ENCODE measurements around the gene MYO1E. TPM values are rescaled to one million over a fixed set of nuclear protein-coding genes. Genes with fewer than 3 reads are reported as not detected.

Gene MYO1E
- total RNA-seq, 2 donors from 2014 or later: 47.8 to 65.6 TPM

DNA sequence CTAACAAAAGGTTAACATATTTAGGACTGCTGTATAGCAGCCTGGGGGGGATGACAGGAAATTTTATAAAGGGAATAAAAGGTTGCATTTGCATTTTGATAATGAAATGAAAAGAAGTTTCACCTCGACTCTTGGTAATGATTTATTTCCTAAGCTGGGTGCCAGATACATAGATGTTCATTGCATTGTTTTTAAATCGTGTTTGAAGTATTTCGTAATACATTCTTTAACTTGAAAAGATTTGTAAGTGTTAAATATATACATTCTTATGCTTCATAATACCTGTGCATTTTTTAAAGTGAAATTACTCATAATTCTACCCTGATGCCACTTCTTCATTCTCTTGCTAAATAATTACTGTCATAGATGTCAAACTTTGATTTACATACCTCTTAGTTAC is 143.2 kb downstream of the MYO1E start:
- no peak overlapping the region for H3K4me3 ChIP-seq (ENCODE audit: low read length)
- DNase-seq: no peak
- H3K4me3 Mint-ChIP-seq: no peak overlapping the region
- no peaks in the 10 kb centered on the region for H3K27me3 ChIP-seq (ENCODE audit: control insufficient read depth, insufficient read depth, low read length, poor library complexity, severe bottlenecking)
- H3K9ac ChIP-seq (ENCODE audit: extremely low read depth, low read length, poor library complexity, severe bottlenecking): no peak overlapping the region
- H3K36me3 ChIP-seq (ENCODE audit: control insufficient read depth, insufficient read depth, low read length): no peaks in the 10 kb centered on the region
- no peaks in the 10 kb centered on the region for H3K4me1 Mint-ChIP-seq
- H3K9me3 ChIP-seq (ENCODE audit: control insufficient read depth, low read length): no peaks in the 10 kb centered on the region
- WGBS, 2 experiments (ENCODE audit: insufficient coverage in 1 of 2, insufficient read length in 1 of 2): 89 to 95% methylated on average over 1 to 3 of the region's 3 CpGs
- no peaks in the 10 kb centered on the region for H3K9me3 Mint-ChIP-seq
- H3K27me3 Mint-ChIP-seq (ENCODE audit: insufficient read depth): no peaks in the 10 kb centered on the region
- H3K4me1 ChIP-seq (ENCODE audit: control insufficient read depth, insufficient read depth, low read length): no peaks in the 10 kb centered on the region
- H3K27ac ChIP-seq (ENCODE audit: low read depth, low read length): no peak overlapping the region
- H3K36me3 Mint-ChIP-seq (ENCODE audit: low read depth): peaks cover 11% of the 10 kb centered on the region
- no peak overlapping the region for H3K27ac Mint-ChIP-seq
- TF ChIP-seq, protein P1, sequence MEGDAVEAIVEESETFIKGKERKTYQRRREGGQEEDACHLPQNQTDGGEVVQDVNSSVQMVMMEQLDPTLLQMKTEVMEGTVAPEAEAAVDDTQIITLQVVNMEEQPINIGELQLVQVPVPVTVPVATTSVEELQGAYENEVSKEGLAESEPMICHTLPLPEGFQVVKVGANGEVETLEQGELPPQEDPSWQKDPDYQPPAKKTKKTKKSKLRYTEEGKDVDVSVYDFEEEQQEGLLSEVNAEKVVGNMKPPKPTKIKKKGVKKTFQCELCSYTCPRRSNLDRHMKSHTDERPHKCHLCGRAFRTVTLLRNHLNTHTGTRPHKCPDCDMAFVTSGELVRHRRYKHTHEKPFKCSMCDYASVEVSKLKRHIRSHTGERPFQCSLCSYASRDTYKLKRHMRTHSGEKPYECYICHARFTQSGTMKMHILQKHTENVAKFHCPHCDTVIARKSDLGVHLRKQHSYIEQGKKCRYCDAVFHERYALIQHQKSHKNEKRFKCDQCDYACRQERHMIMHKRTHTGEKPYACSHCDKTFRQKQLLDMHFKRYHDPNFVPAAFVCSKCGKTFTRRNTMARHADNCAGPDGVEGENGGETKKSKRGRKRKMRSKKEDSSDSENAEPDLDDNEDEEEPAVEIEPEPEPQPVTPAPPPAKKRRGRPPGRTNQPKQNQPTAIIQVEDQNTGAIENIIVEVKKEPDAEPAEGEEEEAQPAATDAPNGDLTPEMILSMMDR (conservative IDR thresholded peaks at IDR 0.05): no peak

DNA sequence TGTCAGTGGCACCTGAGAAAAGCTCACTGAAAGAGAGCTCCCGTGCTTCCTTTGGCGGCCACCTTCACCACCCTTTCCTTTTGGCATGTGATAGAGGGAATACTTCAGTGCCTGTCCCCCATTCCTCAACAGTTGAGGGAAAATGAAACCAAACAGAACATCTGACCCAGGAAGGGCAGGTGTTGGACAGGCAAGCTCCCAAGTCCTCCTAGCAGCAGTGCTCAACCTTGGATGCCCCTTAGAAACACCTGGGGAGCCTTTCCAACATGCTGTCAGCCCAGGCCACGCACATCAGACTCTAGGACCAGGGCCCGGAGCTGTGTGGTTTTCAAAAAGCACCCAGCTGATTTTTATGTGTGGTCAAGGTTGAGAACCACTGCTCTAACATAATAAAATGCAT is 143.7 kb downstream of the MYO1E start:
- no peak for DNase-seq
- no peak overlapping the region for H3K4me3 Mint-ChIP-seq
- 90 to 100% methylated on average over 3 to 4 of the region's 4 CpGs for WGBS, 2 experiments (ENCODE audit: insufficient coverage in 1 of 2, insufficient read length in 1 of 2)
- Histone ChIP-seq H3K27me3 (ENCODE audit: control insufficient read depth, insufficient read depth, low read length, poor library complexity, severe bottlenecking) (no peaks in the 10 kb centered on the region), H3K4me1 (ENCODE audit: control insufficient read depth, insufficient read depth, low read length) (no peaks in the 10 kb centered on the region), H3K4me3 (ENCODE audit: low read length) (no peak overlapping the region), H3K9me3 (ENCODE audit: control insufficient read depth, low read length) (no peaks in the 10 kb centered on the region), H3K9ac (ENCODE audit: extremely low read depth, low read length, poor library complexity, severe bottlenecking) (no peak overlapping the region), H3K36me3 (ENCODE audit: control insufficient read depth, insufficient read depth, low read length) (no peaks in the 10 kb centered on the region), H3K27ac (ENCODE audit: low read depth, low read length) (no peak overlapping the region)
- no peak overlapping the region for H3K27ac Mint-ChIP-seq
- H3K4me1 Mint-ChIP-seq: no peaks in the 10 kb centered on the region
- TF ChIP-seq, protein P1 (conservative IDR thresholded peaks at IDR 0.05): no peak
- H3K36me3 Mint-ChIP-seq (ENCODE audit: low read depth): peaks cover 11% of the 10 kb centered on the region
- no peaks in the 10 kb centered on the region for H3K9me3 Mint-ChIP-seq
- no peaks in the 10 kb centered on the region for H3K27me3 Mint-ChIP-seq (ENCODE audit: insufficient read depth)

DNA sequence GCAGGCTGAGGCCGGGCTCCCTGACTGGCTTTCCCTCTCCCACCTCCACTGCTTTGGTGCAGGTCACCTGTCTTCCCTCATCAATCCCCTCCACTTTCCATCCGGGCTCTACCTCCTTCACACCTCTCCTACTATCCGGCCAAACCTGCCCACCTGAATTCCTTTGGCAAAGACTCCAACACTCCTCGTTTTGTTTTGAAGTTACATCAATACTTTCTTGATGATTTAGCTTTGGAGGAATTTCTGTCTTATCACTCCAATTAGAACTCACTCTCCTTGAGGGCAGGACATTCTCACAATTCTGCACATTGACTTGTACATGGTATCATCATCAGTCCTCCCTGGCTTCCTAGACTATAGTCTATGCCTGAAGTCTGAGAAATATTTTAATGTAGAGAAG is 145.7 kb downstream of the MYO1E start:
- Mint-ChIP-seq H3K27ac (no peak overlapping the region), H3K36me3 (ENCODE audit: low read depth) (peaks cover 11% of the 10 kb centered on the region), H3K4me3 (no peak overlapping the region), H3K4me1 (no peaks in the 10 kb centered on the region), H3K27me3 (ENCODE audit: insufficient read depth) (no peaks in the 10 kb centered on the region), H3K9me3 (no peaks in the 10 kb centered on the region)
- Histone ChIP-seq H3K36me3 (ENCODE audit: control insufficient read depth, insufficient read depth, low read length) (peaks cover 2% of the 10 kb centered on the region), H3K4me3 (ENCODE audit: low read length) (no peak overlapping the region), H3K9me3 (ENCODE audit: control insufficient read depth, low read length) (no peaks in the 10 kb centered on the region), H3K27me3 (ENCODE audit: control insufficient read depth, insufficient read depth, low read length, poor library complexity, severe bottlenecking) (no peaks in the 10 kb centered on the region), H3K9ac (ENCODE audit: extremely low read depth, low read length, poor library complexity, severe bottlenecking) (no peak overlapping the region), H3K27ac (ENCODE audit: low read depth, low read length) (no peak overlapping the region), H3K4me1 (ENCODE audit: control insufficient read depth, insufficient read depth, low read length) (no peaks in the 10 kb centered on the region)
- no peak for DNase-seq
- TF ChIP-seq, protein P1 (conservative IDR thresholded peaks at IDR 0.05): no peak
- WGBS, 2 experiments (ENCODE audit: insufficient coverage in 1 of 2, insufficient read length in 1 of 2): 97 to 100% methylated on average over 1 to 4 of the region's 4 CpGs
